HG03066 (cell line): Measurements from ENCODE around the gene TEX13D.

Source experiments
- ATAC-seq: cut with Tn5 transposase; IDR thresholded peaks from one replicate; pipeline ENCODE4 v1.9.1; 2021; ENCODE audit warnings: low read depth; ENCODE audit not compliant: unreplicated experiment

TEX13D gene

DNA sequence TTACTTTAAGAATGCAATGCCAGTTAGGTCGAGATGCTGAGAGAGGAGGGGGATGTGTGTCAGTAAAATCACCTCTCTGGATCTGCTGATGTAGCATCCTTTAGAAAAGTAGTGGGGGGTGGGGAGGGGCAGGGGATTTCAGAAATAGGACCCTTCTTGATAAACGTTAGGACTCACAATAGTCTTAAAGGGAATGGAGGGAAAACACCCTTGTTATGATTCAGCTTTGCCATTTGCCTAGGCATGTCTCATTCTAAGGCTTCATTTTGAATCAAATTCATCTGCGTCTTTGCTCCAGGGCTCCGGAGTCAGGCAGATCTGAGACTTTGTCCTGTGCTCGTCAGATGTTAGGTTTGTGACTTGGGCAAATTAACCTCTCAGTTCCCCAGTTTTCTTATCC is 14.8 kb downstream of the TEX13D start:
- no peak for ATAC-seq

DNA sequence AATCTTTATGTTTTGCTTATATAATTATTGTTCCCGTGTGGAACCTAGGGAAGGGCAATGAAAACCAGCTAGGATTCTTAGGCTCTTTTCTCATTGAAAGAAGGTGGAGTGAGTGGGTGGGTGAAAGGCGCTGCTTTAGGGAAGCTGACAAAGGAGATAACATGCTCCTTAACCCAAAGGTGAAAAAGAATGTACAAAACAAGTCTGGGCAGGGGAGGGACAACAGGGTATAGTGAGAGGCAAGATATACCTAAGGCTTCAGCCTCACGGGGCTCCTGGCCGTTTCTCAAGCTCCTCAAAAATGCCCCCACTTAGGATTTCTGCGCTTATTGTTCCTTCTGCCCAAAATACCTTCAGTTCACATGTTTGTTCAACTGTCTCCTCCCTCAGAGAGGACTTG is 15.7 kb downstream of the TEX13D start:
- no peak for ATAC-seq

GRCh38 chrX:124348885-124349453 is 16.5 kb downstream of the TEX13D start:
- no peak for ATAC-seq

DNA sequence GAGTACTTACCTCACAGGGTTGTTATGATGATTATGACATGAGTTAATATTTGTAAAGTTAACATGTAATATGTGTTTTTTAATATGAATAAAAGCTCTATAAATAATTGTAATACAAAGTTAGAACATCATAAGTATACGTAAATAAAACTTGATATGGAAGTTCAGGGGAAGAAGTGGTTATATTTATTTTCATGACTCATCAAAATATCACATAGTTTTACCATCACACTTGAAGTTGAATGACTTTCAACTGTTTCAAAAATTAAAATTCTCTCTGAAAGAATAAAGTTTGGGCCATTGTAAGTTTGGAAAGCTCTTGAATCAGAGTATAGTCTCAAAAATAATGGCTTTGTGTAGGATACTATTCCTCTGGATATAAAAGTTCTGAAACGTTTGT is 22.2 kb downstream of the TEX13D start:
- ATAC-seq = no peak

DNA sequence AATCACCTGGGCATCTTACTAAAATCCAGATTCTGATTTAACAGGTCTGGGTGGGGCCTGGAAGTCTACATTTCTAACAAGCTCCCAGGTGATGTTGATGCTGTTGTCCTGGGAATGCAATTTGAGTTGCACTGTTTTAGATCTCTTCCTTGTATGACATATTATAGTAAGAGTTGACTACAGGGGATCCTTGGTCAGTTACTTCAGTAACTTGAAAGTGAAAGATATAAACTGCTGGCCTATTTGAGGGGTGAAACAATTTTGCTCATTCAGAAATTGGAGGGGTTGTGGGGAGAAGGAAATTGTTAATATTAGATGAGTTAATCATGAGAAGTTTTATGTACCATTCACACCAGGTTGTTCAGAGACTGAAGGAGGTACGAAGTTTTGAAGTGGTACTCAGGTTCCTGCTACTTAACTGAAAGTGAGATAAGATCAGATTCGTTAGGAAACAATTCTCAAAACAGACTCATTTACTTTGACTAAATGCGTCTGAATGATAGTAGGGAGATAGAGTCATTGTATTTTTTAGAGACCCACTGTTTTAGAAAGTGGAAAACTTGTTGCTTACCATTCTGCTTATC is 26.4 kb downstream of the TEX13D start:
- ATAC-seq = no peak

- ATAC-seq = no peak
These were observed 29.6 kb downstream of the TEX13D start for GRCh38 chrX:124362072-124362471.

- ATAC-seq = no peak
These were observed 30.3 kb downstream of the TEX13D start for GRCh38 chrX:124362761-124363160.

DNA sequence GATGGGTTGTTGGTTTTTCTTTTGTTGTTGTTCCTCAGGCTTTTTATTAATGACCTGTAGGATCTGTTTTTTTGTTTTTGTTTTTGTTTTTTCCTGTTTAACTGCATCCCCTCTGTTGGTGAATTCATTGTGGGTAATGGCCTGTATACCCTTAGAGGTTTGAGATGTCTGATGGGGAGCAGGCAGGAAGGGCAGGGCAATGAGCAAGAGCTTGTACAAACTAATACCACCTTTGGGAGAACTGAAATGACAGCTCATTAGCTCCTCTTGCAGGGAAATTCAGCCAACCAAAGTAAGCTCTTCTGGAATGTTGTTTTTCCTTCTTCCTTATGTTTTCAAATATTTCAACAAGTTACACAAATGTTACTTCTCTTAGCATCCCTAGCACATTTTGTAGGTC is 37.3 kb downstream of the TEX13D start:
- no peak for ATAC-seq

GRCh38 chrX:124373348-124373747 is 40.9 kb downstream of the TEX13D start:
- ATAC-seq = no peak

DNA sequence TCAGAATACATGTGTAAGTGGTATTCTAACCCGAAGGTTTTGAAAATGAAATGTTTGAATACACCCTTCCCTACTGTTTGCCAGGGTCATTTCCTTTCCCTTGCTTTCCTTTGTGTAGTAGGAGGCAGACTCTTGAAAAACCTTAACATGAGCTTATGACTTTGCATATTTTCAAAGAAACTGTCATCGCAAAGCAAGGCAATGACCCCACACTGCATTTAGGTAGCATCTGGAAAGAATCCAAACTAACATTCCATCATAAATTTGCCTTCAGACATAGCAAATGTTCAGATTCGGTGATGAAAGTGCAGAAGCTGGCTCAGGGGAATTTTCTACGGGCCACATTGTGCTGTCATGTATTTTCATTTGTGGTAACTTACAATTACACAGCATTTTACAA is 46.2 kb downstream of the TEX13D start:
- no peak for ATAC-seq

- ATAC-seq = no peak
These were observed 50.9 kb downstream of the TEX13D start for GRCh38 chrX:124383354-124383753.

- ATAC-seq = no peak
These were observed 53.9 kb downstream of the TEX13D start for GRCh38 chrX:124386401-124386800.
